ENCODE data around the gene GBP1. TPM values are rescaled to one million over a fixed set of nuclear protein-coding genes. Genes with fewer than 3 reads are reported as not detected.
"Not testable (repeated sequence)": the region's sequence is repeated elsewhere in the genome, so short reads cannot be mapped to it uniquely, and the experiment has no call there.

Gene GBP1
- polyA plus RNA-seq, 1 donor: 39.3 TPM

GRCh38 chr1:89022167-89022959 lies 42.6 kb downstream of the GBP1 start, which contains the start of gene GBP3:
GBP3 (minus strand) TSS chr1:89022866; CDS start chr1:89020721, 2,145 bp downstream.
- Histone ChIP-seq H3K36me3 (ENCODE audit: control insufficient read depth, insufficient read depth, low read length) (peaks cover 15% of the 10 kb centered on the region), H3K27me3 (ENCODE audit: control insufficient read depth, insufficient read depth, low read length) (no peaks in the 10 kb centered on the region), H3K9me3 (ENCODE audit: control insufficient read depth, low read depth, low read length) (no peaks in the 10 kb centered on the region), H3K27ac (ENCODE audit: low read length) (peak within 1 kb of the TSS; percentile 96), H3K4me3 (ENCODE audit: low read length) (peak within 1 kb of the TSS; percentile 72), H3K4me1 (ENCODE audit: control insufficient read depth, insufficient read depth, low read length) (peaks cover 24% of the 10 kb centered on the region)
- WGBS (ENCODE audit: insufficient coverage, low lambda C conversion rate): 0% methylated on average over 2 of the region's 5 CpGs
- peak; percentile 54 to 88 for DNase-seq

- not testable (repeated sequence) for H3K27ac ChIP-seq (ENCODE audit: low read length); H3K9me3 ChIP-seq (ENCODE audit: control insufficient read depth, low read depth, low read length); H3K27me3 ChIP-seq (ENCODE audit: control insufficient read depth, insufficient read depth, low read length); H3K4me3 ChIP-seq (ENCODE audit: low read length)
- H3K4me1 ChIP-seq (ENCODE audit: control insufficient read depth, insufficient read depth, low read length): peaks cover 23% of the 10 kb centered on the region
- DNase-seq: peak in 1 of 2 donors; percentile 42
- no CpG with 5 or more reads among the region's 3 CpGs for WGBS (ENCODE audit: insufficient coverage, low lambda C conversion rate)
- peaks cover 38% of the 10 kb centered on the region for H3K36me3 ChIP-seq (ENCODE audit: control insufficient read depth, insufficient read depth, low read length)
These were observed 46.7 kb downstream of the GBP1 start for GRCh38 chr1:89018318-89018717.

GRCh38 chr1:89008511-89008910 lies 56.5 kb downstream of the GBP1 start:
- H3K36me3 ChIP-seq (ENCODE audit: control insufficient read depth, insufficient read depth, low read length): peaks cover 55% of the 10 kb centered on the region
- WGBS (ENCODE audit: insufficient coverage, low lambda C conversion rate): 20% methylated on average over 2 of the region's 4 CpGs

GRCh38 chr1:89005286-89006151 lies 59.5 kb downstream of the GBP1 start:
- Histone ChIP-seq H3K36me3 (ENCODE audit: control insufficient read depth, insufficient read depth, low read length) (peaks cover 30% of the 10 kb centered on the region), H3K27ac (ENCODE audit: low read length) (no peak overlapping the region), H3K27me3 (ENCODE audit: control insufficient read depth, insufficient read depth, low read length) (no peaks in the 10 kb centered on the region), H3K4me3 (ENCODE audit: low read length) (no peak overlapping the region), H3K4me1 (ENCODE audit: control insufficient read depth, insufficient read depth, low read length) (peaks cover 13% of the 10 kb centered on the region), H3K9me3 (ENCODE audit: control insufficient read depth, low read depth, low read length) (no peaks in the 10 kb centered on the region)
- no peak for DNase-seq
- no CpG with 5 or more reads among the region's 9 CpGs for WGBS (ENCODE audit: insufficient coverage, low lambda C conversion rate)

More at GRCh38 chr1:89008511-89008910, 56.5 kb downstream of the GBP1 start:
- H3K4me3 ChIP-seq (ENCODE audit: low read length): no peak overlapping the region
- peak overlapping the region; percentile 72 for H3K27ac ChIP-seq (ENCODE audit: low read length)
- no peaks in the 10 kb centered on the region for H3K9me3 ChIP-seq (ENCODE audit: control insufficient read depth, low read depth, low read length)
- peaks cover 13% of the 10 kb centered on the region for H3K4me1 ChIP-seq (ENCODE audit: control insufficient read depth, insufficient read depth, low read length)
- peak; percentile 47 to 80 for DNase-seq
- H3K27me3 ChIP-seq (ENCODE audit: control insufficient read depth, insufficient read depth, low read length): no peaks in the 10 kb centered on the region

Other genes with a start within 250 kb of the GBP1 start
- 34.2 TPM for gene GTF2B, start 173.6 kb downstream of the GBP1 start, polyA plus RNA-seq
- 38.4 TPM for gene KYAT3, start 72.6 kb downstream of the GBP1 start, polyA plus RNA-seq
- 11.9 TPM for gene RBMXL1, start 72.6 kb downstream of the GBP1 start, polyA plus RNA-seq
- gene GBP3, start 42.3 kb downstream of the GBP1 start, polyA plus RNA-seq: 109 TPM
- 56.9 TPM for gene GBP2, start 60.9 kb upstream of the GBP1 start, polyA plus RNA-seq
- 0.10 TPM for gene GBP7, start 110.8 kb upstream of the GBP1 start, polyA plus RNA-seq
- gene GBP4, start 133.7 kb upstream of the GBP1 start, polyA plus RNA-seq: 8.9 TPM
- 1.7 TPM for gene GBP5, start 207.7 kb upstream of the GBP1 start, polyA plus RNA-seq